Measurements from ENCODE around the gene AKR1B15. TPM values are rescaled to one million over a fixed set of nuclear protein-coding genes. Genes with fewer than 3 reads are reported as not detected.

Gene AKR1B15
- total RNA-seq, 4 donors from 2014 or later, result not detected

DNA sequence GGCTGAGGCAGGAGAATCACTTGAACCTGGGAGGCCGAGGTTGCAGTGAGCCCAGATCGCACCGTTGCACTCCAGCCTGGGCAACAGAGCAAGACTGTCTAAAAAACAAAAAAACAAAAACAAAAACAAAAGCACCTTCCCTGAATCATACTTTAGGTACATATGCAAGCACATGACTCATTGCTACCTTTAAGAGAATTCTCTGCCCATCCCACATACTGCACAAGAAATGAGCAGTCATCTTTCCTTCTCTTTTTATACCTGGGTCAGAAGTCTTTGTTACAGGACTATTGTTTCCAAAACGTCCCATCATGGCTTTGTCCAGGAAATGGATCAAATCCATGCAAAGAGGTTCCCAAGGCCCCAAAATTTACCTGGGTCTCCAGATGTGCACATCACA lies 43.1 kb upstream of the AKR1B15 start:
- no peaks in the 10 kb centered on the region for H3K27me3 ChIP-seq
- no peak for TF ChIP-seq POLR2A (IDR thresholded peaks at IDR 0.05)
- TF ChIP-seq, protein P1, sequence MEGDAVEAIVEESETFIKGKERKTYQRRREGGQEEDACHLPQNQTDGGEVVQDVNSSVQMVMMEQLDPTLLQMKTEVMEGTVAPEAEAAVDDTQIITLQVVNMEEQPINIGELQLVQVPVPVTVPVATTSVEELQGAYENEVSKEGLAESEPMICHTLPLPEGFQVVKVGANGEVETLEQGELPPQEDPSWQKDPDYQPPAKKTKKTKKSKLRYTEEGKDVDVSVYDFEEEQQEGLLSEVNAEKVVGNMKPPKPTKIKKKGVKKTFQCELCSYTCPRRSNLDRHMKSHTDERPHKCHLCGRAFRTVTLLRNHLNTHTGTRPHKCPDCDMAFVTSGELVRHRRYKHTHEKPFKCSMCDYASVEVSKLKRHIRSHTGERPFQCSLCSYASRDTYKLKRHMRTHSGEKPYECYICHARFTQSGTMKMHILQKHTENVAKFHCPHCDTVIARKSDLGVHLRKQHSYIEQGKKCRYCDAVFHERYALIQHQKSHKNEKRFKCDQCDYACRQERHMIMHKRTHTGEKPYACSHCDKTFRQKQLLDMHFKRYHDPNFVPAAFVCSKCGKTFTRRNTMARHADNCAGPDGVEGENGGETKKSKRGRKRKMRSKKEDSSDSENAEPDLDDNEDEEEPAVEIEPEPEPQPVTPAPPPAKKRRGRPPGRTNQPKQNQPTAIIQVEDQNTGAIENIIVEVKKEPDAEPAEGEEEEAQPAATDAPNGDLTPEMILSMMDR (IDR thresholded peaks at IDR 0.05), result no peak
- no peak overlapping the region for H3K27ac ChIP-seq
- H3K9me3 ChIP-seq, result no peaks in the 10 kb centered on the region
- H3K4me1 ChIP-seq, result no peaks in the 10 kb centered on the region
- no peaks in the 10 kb centered on the region for H3K36me3 ChIP-seq
- intact Hi-C loops (cut with DNase I; ENCODE audit: low total_unique reads), result no loop called here
- no peak for DNase-seq
- H3K4me3 ChIP-seq, result no peak overlapping the region

DNA sequence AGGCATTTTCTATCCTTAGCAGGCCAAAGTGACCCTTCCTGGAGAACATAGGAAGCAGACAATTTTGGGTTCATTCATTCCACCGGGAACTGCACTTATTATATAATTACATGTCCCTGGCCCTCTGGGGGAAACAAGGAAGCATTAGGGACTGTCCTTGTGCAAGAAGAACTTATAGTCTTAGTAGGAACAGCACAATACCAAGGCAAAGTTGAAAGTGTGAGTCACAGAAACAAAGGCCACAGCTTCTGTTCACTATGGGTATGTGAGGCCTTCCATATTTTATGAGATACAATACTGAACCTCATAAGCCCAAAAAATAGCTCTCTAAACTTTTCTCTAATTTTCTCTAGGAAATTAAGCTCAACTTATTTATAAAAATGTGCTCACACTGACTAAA lies 39.9 kb upstream of the AKR1B15 start:
- no peak for DNase-seq
- Histone ChIP-seq H3K36me3 (no peaks in the 10 kb centered on the region), H3K4me1 (no peaks in the 10 kb centered on the region), H3K27ac (no peak overlapping the region), H3K4me3 (no peak overlapping the region), H3K27me3 (no peaks in the 10 kb centered on the region), H3K9me3 (no peaks in the 10 kb centered on the region)
- intact Hi-C loops (cut with DNase I; ENCODE audit: low total_unique reads), result no loop called here
- TF ChIP-seq, protein P1 (IDR thresholded peaks at IDR 0.05), result no peak
- TF ChIP-seq POLR2A (IDR thresholded peaks at IDR 0.05), result no peak

DNA sequence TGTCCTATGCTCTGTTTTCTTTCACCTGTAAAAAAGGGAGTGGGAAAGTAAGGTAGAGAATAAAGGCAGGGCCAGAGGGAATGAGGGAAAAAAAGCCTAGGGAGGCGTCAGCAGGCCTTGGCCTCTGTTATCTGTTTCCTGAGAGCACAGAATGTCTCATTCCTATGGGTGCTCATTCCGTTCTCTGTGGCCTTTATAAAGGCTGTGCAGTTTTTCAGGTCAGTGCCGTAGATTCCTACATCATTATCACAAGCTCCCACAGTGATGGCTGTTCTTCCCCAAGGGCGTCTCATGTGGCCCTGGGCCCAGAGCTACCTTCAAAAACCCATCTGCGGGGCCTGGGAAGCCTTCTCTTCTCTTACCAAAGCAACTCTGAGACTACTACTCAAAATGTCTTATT lies 38.3 kb upstream of the AKR1B15 start:
- Histone ChIP-seq H3K4me3 (no peak overlapping the region), H3K4me1 (no peaks in the 10 kb centered on the region), H3K27ac (no peak overlapping the region), H3K9me3 (no peaks in the 10 kb centered on the region), H3K36me3 (no peaks in the 10 kb centered on the region), H3K27me3 (no peaks in the 10 kb centered on the region)
- intact Hi-C loops (cut with DNase I; ENCODE audit: low total_unique reads), result no loop called here
- no peak for TF ChIP-seq POLR2A (IDR thresholded peaks at IDR 0.05)
- TF ChIP-seq, protein P1 (IDR thresholded peaks at IDR 0.05), result no peak
- no peak for DNase-seq

DNA sequence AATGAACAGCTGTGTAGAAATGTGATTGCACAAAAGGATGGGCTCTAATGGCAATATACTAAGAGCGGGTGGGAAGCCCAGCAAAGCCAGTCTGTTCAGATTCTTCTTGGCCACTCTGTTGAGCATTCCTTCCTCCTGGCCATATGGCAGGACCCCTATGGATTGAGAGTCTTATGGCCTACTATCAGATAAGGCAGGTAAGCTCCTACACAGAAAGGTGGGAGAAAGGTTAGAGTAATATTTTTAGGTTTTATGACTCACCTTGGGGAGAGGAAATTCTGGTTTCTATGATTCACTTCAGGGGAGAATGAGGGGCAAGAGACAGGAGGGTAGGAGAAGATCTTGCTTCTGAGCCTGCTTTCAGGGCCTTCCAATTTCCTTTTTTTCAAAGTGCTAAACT lies 36.6 kb upstream of the AKR1B15 start:
- H3K27ac ChIP-seq, result no peak overlapping the region
- no peak for DNase-seq
- no peaks in the 10 kb centered on the region for H3K36me3 ChIP-seq
- TF ChIP-seq, protein P1 (IDR thresholded peaks at IDR 0.05), result no peak
- TF ChIP-seq POLR2A (IDR thresholded peaks at IDR 0.05), result no peak
- no peaks in the 10 kb centered on the region for H3K27me3 ChIP-seq
- H3K4me3 ChIP-seq, result no peak overlapping the region
- intact Hi-C loops (cut with DNase I; ENCODE audit: low total_unique reads), result no loop called here
- no peaks in the 10 kb centered on the region for H3K9me3 ChIP-seq
- H3K4me1 ChIP-seq, result no peaks in the 10 kb centered on the region

DNA sequence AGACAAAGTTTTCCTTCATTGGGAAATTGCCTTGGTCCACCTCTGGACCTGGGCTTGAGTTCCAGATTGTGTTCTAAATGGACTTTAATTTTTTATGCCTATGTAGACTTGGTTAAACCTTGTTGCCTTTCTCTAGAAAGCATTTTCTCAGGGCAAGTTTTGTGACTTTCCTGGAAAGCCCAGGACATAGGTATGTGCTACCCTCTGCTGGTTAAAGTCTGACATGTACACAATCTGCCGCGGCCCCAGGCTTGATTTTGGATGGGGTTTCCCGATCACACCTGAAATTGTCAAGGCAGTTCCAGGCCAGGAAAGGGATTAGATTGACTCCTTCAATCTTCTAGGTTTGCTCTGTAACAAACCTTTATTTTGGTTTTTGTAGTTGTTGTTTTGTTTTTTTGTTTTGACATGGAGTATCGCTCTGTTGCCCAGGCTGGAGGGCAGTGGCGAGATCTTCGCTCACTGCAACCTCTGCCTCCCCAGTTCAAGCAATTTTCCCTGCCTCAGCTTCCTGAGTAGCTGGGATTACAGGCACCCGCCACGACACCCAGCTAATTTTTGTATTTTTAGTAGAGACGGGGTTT lies 35.6 kb upstream of the AKR1B15 start:
- DNase-seq, result no peak
- TF ChIP-seq POLR2A (IDR thresholded peaks at IDR 0.05), result no peak
- TF ChIP-seq, protein P1 (IDR thresholded peaks at IDR 0.05), result peak in 2 of 4 experiments; percentile 25 to 48
- H3K27ac ChIP-seq, result no peak overlapping the region
- H3K4me3 ChIP-seq, result no peak overlapping the region
- no peaks in the 10 kb centered on the region for H3K27me3 ChIP-seq
- H3K36me3 ChIP-seq, result no peaks in the 10 kb centered on the region
- H3K9me3 ChIP-seq, result no peaks in the 10 kb centered on the region
- no peaks in the 10 kb centered on the region for H3K4me1 ChIP-seq
- intact Hi-C loops (cut with DNase I; ENCODE audit: low total_unique reads), result no loop called here

Data from uterus (tissue), 4 donors.